Liver (tissue), 9 donors: Measurements from ENCODE around the gene WFDC12. TPM values are rescaled to one million over a fixed set of nuclear protein-coding genes. Genes with fewer than 3 reads are reported as not detected.

Experiments used
- DNase-seq: peaks from one replicate; pipeline ENCODE4 v3.0.0-alpha.2; 2017; ENCODE audit warnings: low spot score
- H3K27ac ChIP-seq, 2 donors: one replicate each; pipeline ENCODE4 v1.7.0; 2013; ENCODE audit warnings: inconsistent platforms in 2 of 2, low read length in 2 of 2, control low read depth in 1 of 2, low read depth in 1 of 2, mild to moderate bottlenecking in 1 of 2
- H3K27me3 ChIP-seq, 4 donors: one replicate each; pipeline versions ENCODE4 v1.6.1 to v1.7.0; 2013; ENCODE audit warnings: low read length in 3 of 4, inconsistent platforms in 1 of 4, mild to moderate bottlenecking in 1 of 4, moderate library complexity in 1 of 4; ENCODE audit not compliant: control insufficient read depth in 4 of 4, insufficient read depth in 4 of 4
- H3K36me3 ChIP-seq, 4 donors: one replicate each; pipeline versions ENCODE4 v1.6.1 to v1.7.0; 2013; ENCODE audit warnings: low read length in 3 of 4, mild to moderate bottlenecking in 3 of 4, low read depth in 1 of 4, moderate library complexity in 1 of 4; ENCODE audit not compliant: control insufficient read depth in 4 of 4, insufficient read depth in 3 of 4
- H3K4me1 ChIP-seq, 4 donors: one replicate each; pipeline versions ENCODE4 v1.6.1 to v1.7.0; 2013; ENCODE audit warnings: low read length in 3 of 4, mild to moderate bottlenecking in 3 of 4, moderate library complexity in 1 of 4; ENCODE audit not compliant: control insufficient read depth in 4 of 4, insufficient read depth in 4 of 4
- H3K4me3 ChIP-seq, 3 donors: one replicate each; pipeline versions ENCODE4 v1.6.1 to v1.7.0; 2013; ENCODE audit warnings: low read length in 3 of 3, control low read depth in 1 of 3, low read depth in 1 of 3, mild to moderate bottlenecking in 1 of 3
- H3K9ac ChIP-seq, 2 donors: one replicate each; pipeline ENCODE4 v1.7.0; 2013; ENCODE audit warnings: low read length in 2 of 2, mild to moderate bottlenecking in 2 of 2, moderate library complexity in 2 of 2, control low read depth in 1 of 2, low read depth in 1 of 2
- H3K9me3 ChIP-seq, 4 donors: one replicate each; pipeline versions ENCODE4 v1.6.1 to v1.7.0; 2013; ENCODE audit warnings: low read length in 3 of 4; ENCODE audit not compliant: control insufficient read depth in 4 of 4
- EGR1 ChIP-seq, 2 donors: IDR thresholded peaks; 2 replicates each; pipeline ENCODE4 v1.6.1; 2016 to 2018; ENCODE audit warnings: antibody characterized with exemption in 2 of 2, low read depth in 2 of 2
- FOXA1 ChIP-seq: IDR thresholded peaks from 2 replicates; pipeline ENCODE4 v1.6.1; 2016; ENCODE audit warnings: antibody characterized with exemption
- FOXA2 ChIP-seq: IDR thresholded peaks from 2 replicates; pipeline ENCODE4 v1.6.1; 2016; ENCODE audit warnings: antibody characterized with exemption
- GABPA ChIP-seq, 2 donors: IDR thresholded peaks in 1 of 2; conservative IDR thresholded peaks in 1 of 2; 2 replicates each; pipeline ENCODE4 v1.6.1; 2016; ENCODE audit warnings: antibody characterized with exemption in 2 of 2, mild to moderate bottlenecking in 1 of 2, moderate library complexity in 1 of 2
- HNF4A ChIP-seq, 2 donors: conservative IDR thresholded peaks; 2 replicates each; pipeline ENCODE4 v1.6.1; 2016; ENCODE audit warnings: antibody characterized with exemption in 2 of 2, mild to moderate bottlenecking in 2 of 2
- HNF4G ChIP-seq: IDR thresholded peaks from 2 replicates; pipeline ENCODE4 v1.6.1; 2016; ENCODE audit warnings: antibody characterized with exemption
- JUND ChIP-seq, 2 donors: IDR thresholded peaks; 2 replicates each; pipeline ENCODE4 v1.6.1; 2016; ENCODE audit warnings: antibody characterized with exemption in 2 of 2
- NR2F2 ChIP-seq: IDR thresholded peaks from 2 replicates; pipeline ENCODE4 v1.6.1; 2016; ENCODE audit warnings: antibody characterized with exemption
- RAD21 ChIP-seq, 2 donors: IDR thresholded peaks; 2 replicates each; pipeline ENCODE4 v1.6.1; 2016; ENCODE audit warnings: antibody characterized with exemption in 2 of 2, mild to moderate bottlenecking in 2 of 2
- RXRA ChIP-seq, 2 donors: IDR thresholded peaks; 2 replicates each; pipeline ENCODE4 v1.6.1; 2017 to 2018; ENCODE audit warnings: antibody characterized with exemption in 2 of 2, mild to moderate bottlenecking in 1 of 2
- SP1 ChIP-seq: IDR thresholded peaks from 2 replicates; pipeline ENCODE4 v1.6.1; 2018; ENCODE audit warnings: antibody characterized with exemption, mild to moderate bottlenecking
- TAF1 ChIP-seq: conservative IDR thresholded peaks from 2 replicates; pipeline ENCODE4 v1.6.1; 2016; ENCODE audit warnings: antibody characterized with exemption, mild to moderate bottlenecking
- YY1 ChIP-seq: IDR thresholded peaks from 2 replicates; pipeline ENCODE4 v1.6.1; 2016; ENCODE audit warnings: antibody characterized with exemption, mild to moderate bottlenecking
- WGBS: extraction: QIAGEN DNeasy Blood & Tissue Kit; methylation state at CpG from one replicate; pipeline ENCODE4 v1.1.7; 2013; 5-methylcytosine and 5-hydroxymethylcytosine counted together
- polyA plus RNA-seq, 2 donors: library from polyadenylated mRNA; stranded (reverse) in 1 of 2; unstranded in 1 of 2; fragments of 200-250 nt in 1 of 2; fragments of >200 nt in 1 of 2; fragmentation: Nextera tagmentation in 1 of 2; extraction: Ambion mirVana in 1 of 2; gene quantifications; one replicate each; pipeline versions ENCODE4 v1.2.1 to v1.2.3, GENCODE V29; 2013 to 2015
- total RNA-seq, 2 donors: library from RNA; depleted of rRNA; stranded (reverse); fragments of >200 nt; gene quantifications; one replicate each; pipeline ENCODE4 v1.2.3, GENCODE V29; 2014
- TF ChIP-seq, protein P1 (sequence below): IDR thresholded peaks from 2 replicates; pipeline ENCODE4 v1.6.1; 2016; ENCODE audit warnings: antibody characterized with exemption
- TF ChIP-seq, protein P2 (sequence below): IDR thresholded peaks from 2 replicates; pipeline ENCODE4 v1.6.1; 2016; ENCODE audit warnings: antibody characterized with exemption, mild to moderate bottlenecking
- TF ChIP-seq, protein P3 (sequence below): IDR thresholded peaks from 2 replicates; pipeline ENCODE4 v1.6.1; 2016; ENCODE audit warnings: antibody characterized with exemption
- TF ChIP-seq, protein P4 (sequence below): IDR thresholded peaks from 2 replicates; pipeline ENCODE4 v1.6.1; 2016; ENCODE audit warnings: antibody characterized with exemption
- TF ChIP-seq, protein P5 (sequence below): fragments of 150-350 bp; IDR thresholded peaks from 2 replicates; pipeline ENCODE4 v1.5.1; 2017; ENCODE audit warnings: improper control_type of control experiment, low read depth, low read length; ENCODE audit not compliant: missing input control
- donor health status: healthy.
- donor health status: healthy.
- donor health status: healthy.
- donor health status: healthy.
- donor health status: healthy.

The WFDC12 gene
- total and polyA plus RNA-seq, 4 donors, result not detected

DNA sequence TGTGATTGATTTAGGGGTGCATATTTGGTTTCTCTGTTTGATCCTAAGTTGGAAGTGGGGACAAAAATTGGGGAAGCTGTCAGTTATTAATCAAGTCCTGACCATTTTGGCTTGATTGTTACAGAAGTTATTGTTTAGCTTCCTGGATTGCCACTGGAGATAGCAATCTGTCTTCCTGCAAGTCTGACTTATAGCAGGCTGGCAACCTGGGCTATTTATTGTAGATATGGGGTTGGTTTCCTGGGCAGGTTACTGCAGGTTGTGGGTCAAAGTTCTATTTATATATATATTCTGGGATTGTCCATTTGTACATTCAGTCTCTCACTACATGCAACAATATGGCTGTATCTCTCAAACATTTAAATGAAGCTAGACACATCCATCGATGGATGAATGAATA, 41.1 kb downstream of the WFDC12 start:
- no peak for DNase-seq
- Histone ChIP-seq H3K9ac (no peak overlapping the region), H3K27ac (no peak overlapping the region), H3K36me3 (peaks cover 0 to 8% (median 3%) of the 10 kb centered on the region in 4 donors), H3K4me1 (no peaks in the 10 kb centered on the region), H3K4me3 (no peak overlapping the region), H3K9me3 (no peaks in the 10 kb centered on the region), H3K27me3 (no peaks in the 10 kb centered on the region)
- 94% methylated on average over 1 of the region's 1 CpG for WGBS
- TF ChIP-seq SP1, result no peak
- no peak for TF ChIP-seq HNF4G
- TF ChIP-seq YY1, result no peak
- TF ChIP-seq JUND (IDR thresholded peaks at IDR 0.05), result no peak
- no peak for TF ChIP-seq FOXA2
- TF ChIP-seq, protein P1, sequence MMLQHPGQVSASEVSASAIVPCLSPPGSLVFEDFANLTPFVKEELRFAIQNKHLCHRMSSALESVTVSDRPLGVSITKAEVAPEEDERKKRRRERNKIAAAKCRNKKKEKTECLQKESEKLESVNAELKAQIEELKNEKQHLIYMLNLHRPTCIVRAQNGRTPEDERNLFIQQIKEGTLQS, result no peak
- TF ChIP-seq HNF4A (conservative IDR thresholded peaks at IDR 0.05), result no peak
- TF ChIP-seq TAF1, result no peak
- TF ChIP-seq GABPA (IDR thresholded peaks at IDR 0.05 in 1 of 2, conservative IDR thresholded peaks at IDR 0.05 in 1 of 2), result no peak
- TF ChIP-seq, protein P2, sequence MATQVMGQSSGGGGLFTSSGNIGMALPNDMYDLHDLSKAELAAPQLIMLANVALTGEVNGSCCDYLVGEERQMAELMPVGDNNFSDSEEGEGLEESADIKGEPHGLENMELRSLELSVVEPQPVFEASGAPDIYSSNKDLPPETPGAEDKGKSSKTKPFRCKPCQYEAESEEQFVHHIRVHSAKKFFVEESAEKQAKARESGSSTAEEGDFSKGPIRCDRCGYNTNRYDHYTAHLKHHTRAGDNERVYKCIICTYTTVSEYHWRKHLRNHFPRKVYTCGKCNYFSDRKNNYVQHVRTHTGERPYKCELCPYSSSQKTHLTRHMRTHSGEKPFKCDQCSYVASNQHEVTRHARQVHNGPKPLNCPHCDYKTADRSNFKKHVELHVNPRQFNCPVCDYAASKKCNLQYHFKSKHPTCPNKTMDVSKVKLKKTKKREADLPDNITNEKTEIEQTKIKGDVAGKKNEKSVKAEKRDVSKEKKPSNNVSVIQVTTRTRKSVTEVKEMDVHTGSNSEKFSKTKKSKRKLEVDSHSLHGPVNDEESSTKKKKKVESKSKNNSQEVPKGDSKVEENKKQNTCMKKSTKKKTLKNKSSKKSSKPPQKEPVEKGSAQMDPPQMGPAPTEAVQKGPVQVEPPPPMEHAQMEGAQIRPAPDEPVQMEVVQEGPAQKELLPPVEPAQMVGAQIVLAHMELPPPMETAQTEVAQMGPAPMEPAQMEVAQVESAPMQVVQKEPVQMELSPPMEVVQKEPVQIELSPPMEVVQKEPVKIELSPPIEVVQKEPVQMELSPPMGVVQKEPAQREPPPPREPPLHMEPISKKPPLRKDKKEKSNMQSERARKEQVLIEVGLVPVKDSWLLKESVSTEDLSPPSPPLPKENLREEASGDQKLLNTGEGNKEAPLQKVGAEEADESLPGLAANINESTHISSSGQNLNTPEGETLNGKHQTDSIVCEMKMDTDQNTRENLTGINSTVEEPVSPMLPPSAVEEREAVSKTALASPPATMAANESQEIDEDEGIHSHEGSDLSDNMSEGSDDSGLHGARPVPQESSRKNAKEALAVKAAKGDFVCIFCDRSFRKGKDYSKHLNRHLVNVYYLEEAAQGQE, result no peak
- TF ChIP-seq RXRA (IDR thresholded peaks at IDR 0.05), result no peak
- no peak for TF ChIP-seq EGR1 (IDR thresholded peaks at IDR 0.05; ENCODE audit: low read depth in 2 of 2)
- TF ChIP-seq, protein P3, sequence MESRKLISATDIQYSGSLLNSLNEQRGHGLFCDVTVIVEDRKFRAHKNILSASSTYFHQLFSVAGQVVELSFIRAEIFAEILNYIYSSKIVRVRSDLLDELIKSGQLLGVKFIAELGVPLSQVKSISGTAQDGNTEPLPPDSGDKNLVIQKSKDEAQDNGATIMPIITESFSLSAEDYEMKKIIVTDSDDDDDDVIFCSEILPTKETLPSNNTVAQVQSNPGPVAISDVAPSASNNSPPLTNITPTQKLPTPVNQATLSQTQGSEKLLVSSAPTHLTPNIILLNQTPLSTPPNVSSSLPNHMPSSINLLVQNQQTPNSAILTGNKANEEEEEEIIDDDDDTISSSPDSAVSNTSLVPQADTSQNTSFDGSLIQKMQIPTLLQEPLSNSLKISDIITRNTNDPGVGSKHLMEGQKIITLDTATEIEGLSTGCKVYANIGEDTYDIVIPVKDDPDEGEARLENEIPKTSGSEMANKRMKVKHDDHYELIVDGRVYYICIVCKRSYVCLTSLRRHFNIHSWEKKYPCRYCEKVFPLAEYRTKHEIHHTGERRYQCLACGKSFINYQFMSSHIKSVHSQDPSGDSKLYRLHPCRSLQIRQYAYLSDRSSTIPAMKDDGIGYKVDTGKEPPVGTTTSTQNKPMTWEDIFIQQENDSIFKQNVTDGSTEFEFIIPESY, result no peak
- no peak for TF ChIP-seq RAD21 (IDR thresholded peaks at IDR 0.05)
- TF ChIP-seq, protein P4, sequence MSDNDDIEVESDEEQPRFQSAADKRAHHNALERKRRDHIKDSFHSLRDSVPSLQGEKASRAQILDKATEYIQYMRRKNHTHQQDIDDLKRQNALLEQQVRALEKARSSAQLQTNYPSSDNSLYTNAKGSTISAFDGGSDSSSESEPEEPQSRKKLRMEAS, result no peak
- no peak for TF ChIP-seq FOXA1
- TF ChIP-seq NR2F2, result no peak

DNA sequence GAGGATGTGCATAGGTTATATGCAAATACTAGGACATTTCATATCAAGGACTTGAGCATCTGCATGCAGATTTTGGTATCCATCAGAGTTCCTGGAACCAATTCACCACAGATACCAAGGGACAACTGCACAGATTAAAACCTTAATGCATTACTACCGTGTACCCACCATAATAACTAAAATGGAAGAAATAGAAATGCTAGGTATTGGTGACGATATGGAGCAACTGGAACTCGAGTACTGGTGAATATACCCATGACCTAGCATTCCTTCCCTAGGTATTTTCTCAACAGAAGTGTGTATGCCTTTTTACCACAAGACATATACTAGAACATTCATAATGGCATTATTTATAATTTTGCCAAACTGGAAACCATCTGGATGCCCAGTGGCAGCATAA, 41.8 kb downstream of the WFDC12 start:
- no peaks in the 10 kb centered on the region for H3K27me3 ChIP-seq
- no peaks in the 10 kb centered on the region for H3K9me3 ChIP-seq
- H3K27ac ChIP-seq, result no peak overlapping the region
- no peak overlapping the region for H3K4me3 ChIP-seq
- no peak for DNase-seq
- WGBS, result 97% methylated on average over 3 of the region's 3 CpGs
- no peak overlapping the region for H3K9ac ChIP-seq
- TF ChIP-seq TAF1, result no peak
- TF ChIP-seq HNF4G, result no peak
- TF ChIP-seq YY1, result no peak
- no peak for TF ChIP-seq FOXA2
- no peak for TF ChIP-seq RXRA (IDR thresholded peaks at IDR 0.05)
- TF ChIP-seq GABPA (IDR thresholded peaks at IDR 0.05 in 1 of 2, conservative IDR thresholded peaks at IDR 0.05 in 1 of 2), result no peak
- no peak for TF ChIP-seq SP1
- TF ChIP-seq, protein P3, result no peak
- TF ChIP-seq NR2F2, result no peak
- TF ChIP-seq, protein P5, sequence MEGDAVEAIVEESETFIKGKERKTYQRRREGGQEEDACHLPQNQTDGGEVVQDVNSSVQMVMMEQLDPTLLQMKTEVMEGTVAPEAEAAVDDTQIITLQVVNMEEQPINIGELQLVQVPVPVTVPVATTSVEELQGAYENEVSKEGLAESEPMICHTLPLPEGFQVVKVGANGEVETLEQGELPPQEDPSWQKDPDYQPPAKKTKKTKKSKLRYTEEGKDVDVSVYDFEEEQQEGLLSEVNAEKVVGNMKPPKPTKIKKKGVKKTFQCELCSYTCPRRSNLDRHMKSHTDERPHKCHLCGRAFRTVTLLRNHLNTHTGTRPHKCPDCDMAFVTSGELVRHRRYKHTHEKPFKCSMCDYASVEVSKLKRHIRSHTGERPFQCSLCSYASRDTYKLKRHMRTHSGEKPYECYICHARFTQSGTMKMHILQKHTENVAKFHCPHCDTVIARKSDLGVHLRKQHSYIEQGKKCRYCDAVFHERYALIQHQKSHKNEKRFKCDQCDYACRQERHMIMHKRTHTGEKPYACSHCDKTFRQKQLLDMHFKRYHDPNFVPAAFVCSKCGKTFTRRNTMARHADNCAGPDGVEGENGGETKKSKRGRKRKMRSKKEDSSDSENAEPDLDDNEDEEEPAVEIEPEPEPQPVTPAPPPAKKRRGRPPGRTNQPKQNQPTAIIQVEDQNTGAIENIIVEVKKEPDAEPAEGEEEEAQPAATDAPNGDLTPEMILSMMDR, result no peak
- no peak for TF ChIP-seq JUND (IDR thresholded peaks at IDR 0.05)
- no peak for TF ChIP-seq HNF4A (conservative IDR thresholded peaks at IDR 0.05)
- TF ChIP-seq, protein P1, result no peak
- TF ChIP-seq FOXA1, result no peak
- TF ChIP-seq, protein P4, result no peak
- no peak for TF ChIP-seq RAD21 (IDR thresholded peaks at IDR 0.05)
- peaks cover 0 to 8% (median 3%) of the 10 kb centered on the region in 4 donors for H3K36me3 ChIP-seq
- H3K4me1 ChIP-seq, result peaks cover 0 to 5% (median 4%) of the 10 kb centered on the region in 4 donors
